GM23338 (cell line): ENCODE measurements around the gene XYLT1. TPM values are rescaled to one million over a fixed set of nuclear protein-coding genes. Genes with fewer than 3 reads are reported as not detected.

ENCODE experiments used
- ATAC-seq: fragments of 200-7000 bp; cut with Tn5 transposase; 3 replicates; pipeline ENCODE4 v1.9.1; 2020
- DNase-seq: peaks from one replicate; pipeline ENCODE4 v3.0.0-alpha.2; 2015; ENCODE audit warnings: low spot score
- H2AFZ ChIP-seq: fragments of 200-600 bp; sonication (generic); 2 replicates; pipeline ENCODE4 v1.8.0; 2016; ENCODE audit warnings: antibody characterized with exemption, mild to moderate bottlenecking, moderate library complexity
- H3F3A ChIP-seq: fragments of 200-600 bp; sonication (generic); replicated peaks from 2 replicates; pipeline ENCODE4 v1.8.0; 2017; ENCODE audit warnings: antibody characterized with exemption, mixed run types, low read depth
- H3K27ac ChIP-seq: fragments of 200-600 bp; sonication (generic); 2 replicates; pipeline ENCODE4 v1.6.1; 2016; ENCODE audit warnings: low read depth
- H3K27me3 ChIP-seq: fragments of 200-600 bp; sonication (generic); 2 replicates; pipeline ENCODE4 v1.8.0; 2016; ENCODE audit warnings: mild to moderate bottlenecking, mixed run types, moderate library complexity; ENCODE audit not compliant: insufficient read depth
- H3K36me3 ChIP-seq: fragments of 200-600 bp; sonication (generic); 2 replicates; pipeline ENCODE4 v1.8.0; 2016; ENCODE audit warnings: mild to moderate bottlenecking; ENCODE audit not compliant: insufficient read depth
- H3K4me1 ChIP-seq: fragments of 200-600 bp; sonication (generic); 2 replicates; pipeline ENCODE4 v1.8.0; 2016; ENCODE audit warnings: mild to moderate bottlenecking, moderate library complexity; ENCODE audit not compliant: insufficient read depth
- H3K4me2 ChIP-seq: fragments of 200-600 bp; sonication (generic); 2 replicates; pipeline ENCODE4 v1.7.1; 2017; ENCODE audit warnings: mixed run types
- H3K4me3 ChIP-seq: fragments of 200-600 bp; sonication (generic); 2 replicates; pipeline ENCODE4 v1.6.1; 2016; ENCODE audit warnings: mixed run types
- H3K79me2 ChIP-seq: fragments of 200-600 bp; sonication (generic); replicated peaks from 2 replicates; pipeline ENCODE4 v1.8.0; 2017; ENCODE audit warnings: mild to moderate bottlenecking; ENCODE audit not compliant: insufficient read depth
- H3K9me2 ChIP-seq: fragments of 200-600 bp; sonication (generic); 2 replicates; pipeline ENCODE4 v1.8.0; 2017; ENCODE audit not compliant: insufficient read depth
- H4K20me1 ChIP-seq: fragments of 200-600 bp; sonication (generic); replicated peaks from 2 replicates; pipeline ENCODE4 v1.8.0; 2017; ENCODE audit warnings: mild to moderate bottlenecking; ENCODE audit not compliant: insufficient read depth
- H3K27ac Mint-ChIP-seq: 2 replicates; pipeline ENCODE4 v1.8.0; 2020; ENCODE audit warnings: inconsistent platforms, mild to moderate bottlenecking, moderate library complexity, mixed read lengths
- H3K27me3 Mint-ChIP-seq: 3 replicates; pipeline ENCODE4 v1.8.0; 2022; ENCODE audit warnings: low read depth, mild to moderate bottlenecking, moderate library complexity, mixed read lengths, inconsistent platforms; ENCODE audit not compliant: insufficient read depth, poor library complexity
- H3K36me3 Mint-ChIP-seq: 3 replicates; pipeline ENCODE4 v1.8.0; 2021; ENCODE audit warnings: low read depth, mild to moderate bottlenecking, inconsistent platforms, moderate library complexity, mixed read lengths
- H3K4me1 Mint-ChIP-seq: 3 replicates; pipeline ENCODE4 v1.8.0; 2020; ENCODE audit warnings: mild to moderate bottlenecking, inconsistent platforms, mixed read lengths
- H3K4me3 Mint-ChIP-seq: 3 replicates; pipeline ENCODE4 v1.8.0; 2021; ENCODE audit warnings: moderate library complexity, mild to moderate bottlenecking, inconsistent platforms, mixed read lengths
- H3K9me3 Mint-ChIP-seq: 3 replicates; pipeline ENCODE4 v1.8.0; 2020; ENCODE audit warnings: moderate library complexity, mild to moderate bottlenecking, inconsistent platforms, mixed read lengths
- EZH2phosphoT487 ChIP-seq: fragments of 200-600 bp; sonication (generic); IDR thresholded peaks from one replicate; pipeline ENCODE4 v1.8.1; 2018; ENCODE audit warnings: antibody characterized with exemption; ENCODE audit not compliant: unreplicated experiment
- JUNB ChIP-seq: IDR thresholded peaks from one replicate; pipeline ENCODE4 v1.6.1; 2016; ENCODE audit warnings: antibody characterized with exemption; ENCODE audit not compliant: unreplicated experiment
- POLR2AphosphoS5 ChIP-seq: IDR thresholded peaks from 2 replicates; pipeline ENCODE4 v1.6.1; 2016; ENCODE audit warnings: antibody characterized with exemption, low read depth
- STAT1 ChIP-seq: IDR thresholded peaks from one replicate; pipeline ENCODE4 v1.6.1; 2016; ENCODE audit warnings: antibody characterized with exemption; ENCODE audit not compliant: unreplicated experiment
- ZNF114 ChIP-seq: fragments of 250-450 bp; sonication (Bioruptor Pico); IDR thresholded peaks from 2 replicates; pipeline ENCODE4 v1.5.0; 2020; ENCODE audit warnings: mild to moderate bottlenecking, moderate library complexity
- polyA plus RNA-seq: library from polyadenylated mRNA; unstranded; fragments of >200 nt; fragmentation: Nextera tagmentation; extraction: Ambion mirVana; gene quantifications from 2 replicates; pipeline ENCODE4 v1.2.1, GENCODE V29; 2016
- total RNA-seq: library from RNA; depleted of rRNA; stranded (reverse); fragments of >200 nt; shearing (Covaris generic); gene quantifications from 2 replicates; pipeline ENCODE4 v1.2.3, GENCODE V29; 2014
- TF ChIP-seq, protein P1 (sequence below), 2 experiments: fragments of 200-600 bp in 1 of 2; sonication (generic) in 1 of 2; conservative IDR thresholded peaks; 2 replicates each; pipeline versions ENCODE4 v1.5.1 to v1.6.1; 2016 to 2017; ENCODE audit warnings: antibody characterized with exemption in 2 of 2, low read depth in 2 of 2, mild to moderate bottlenecking in 2 of 2, moderate library complexity in 1 of 2
- TF ChIP-seq, protein P2 (sequence below): IDR thresholded peaks from one replicate; pipeline ENCODE4 v1.6.1; 2018; ENCODE audit warnings: antibody characterized with exemption; ENCODE audit not compliant: unreplicated experiment
- TF ChIP-seq, protein P3 (sequence below): IDR thresholded peaks from 2 replicates; pipeline ENCODE4 v1.6.1; 2016; ENCODE audit warnings: antibody characterized with exemption

XYLT1 gene
- total and polyA plus RNA-seq, 2 experiments from 2014 or later: 3.5 to 24.7 TPM

DNA sequence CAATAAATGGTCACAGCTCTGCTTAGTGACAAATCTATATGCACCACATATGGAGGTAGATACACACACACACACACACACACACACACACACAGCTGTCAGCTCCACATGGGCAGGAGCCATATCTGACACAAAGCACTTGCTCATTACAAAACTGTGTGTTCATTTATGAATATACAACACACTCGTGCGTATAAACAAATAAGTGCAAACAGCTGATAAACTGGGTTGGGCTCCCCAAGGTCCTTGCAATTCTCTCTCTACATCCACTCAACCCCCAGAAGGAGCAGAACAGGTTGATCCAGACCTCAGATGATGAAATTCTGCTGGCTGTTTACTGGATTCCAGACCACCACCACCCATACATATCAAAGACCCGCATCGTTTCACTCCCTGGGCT, 140.7 kb downstream of the XYLT1 start:
- TF ChIP-seq POLR2AphosphoS5 (no peak), JUNB (no peak)
- H3K36me3 ChIP-seq: no peaks in the 10 kb centered on the region
- no peaks in the 10 kb centered on the region for H3K27me3 ChIP-seq
- DNase-seq: no peak
- no peak overlapping the region for H3K27ac ChIP-seq
- H3K4me2 ChIP-seq: no peak overlapping the region
- Mint-ChIP-seq H3K9me3 (no peaks in the 10 kb centered on the region; the same call in 2 of the 3 replicates), H3K4me1 (peaks cover 5% of the 10 kb centered on the region; the same call in 1 of the 3 replicates), H3K27me3 (no peaks in the 10 kb centered on the region), H3K27ac (no peak overlapping the region), H3K4me3 (no peak overlapping the region), H3K36me3 (no peaks in the 10 kb centered on the region)
- H3K79me2 ChIP-seq: peaks cover 14% of the 10 kb centered on the region; the same call in 1 of the 2 replicates
- no peaks in the 10 kb centered on the region for H4K20me1 ChIP-seq
- no peaks in the 10 kb centered on the region for H3K4me1 ChIP-seq
- H3K4me3 ChIP-seq: no peak overlapping the region
- H3F3A ChIP-seq: no peaks in the 10 kb centered on the region
- no peaks in the 10 kb centered on the region for H3K9me2 ChIP-seq
- ATAC-seq: no peak
- H2AFZ ChIP-seq: no peak overlapping the region

DNA sequence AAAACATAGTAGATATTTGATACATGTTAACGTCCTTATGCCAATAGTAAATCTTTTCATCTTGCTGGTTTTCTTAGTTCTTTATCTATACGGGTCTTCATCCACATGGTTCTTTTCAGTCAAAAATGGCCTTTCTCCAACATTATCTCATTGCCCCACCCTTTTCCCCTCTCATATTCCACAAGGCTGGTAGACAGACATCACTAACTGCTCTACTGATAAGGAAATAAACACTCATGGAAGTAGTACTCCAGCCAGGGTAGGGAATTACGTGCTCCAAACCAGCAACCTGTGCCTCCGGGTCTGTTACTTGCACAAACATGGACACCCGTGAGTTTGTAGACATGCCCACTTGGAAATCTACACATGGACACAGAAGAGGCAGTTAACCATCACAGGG, 141.4 kb downstream of the XYLT1 start:
- no peaks in the 10 kb centered on the region for H3K27me3 ChIP-seq
- Mint-ChIP-seq H3K9me3 (no peaks in the 10 kb centered on the region; the same call in 2 of the 3 replicates), H3K27ac (no peak overlapping the region), H3K4me3 (no peak overlapping the region), H3K4me1 (peaks cover 5% of the 10 kb centered on the region; the same call in 1 of the 3 replicates), H3K36me3 (no peaks in the 10 kb centered on the region), H3K27me3 (no peaks in the 10 kb centered on the region)
- ATAC-seq: no peak
- H3K9me2 ChIP-seq: no peaks in the 10 kb centered on the region
- DNase-seq: no peak
- no peak for TF ChIP-seq ZNF114 (CRISPR knock-in tag)
- no peaks in the 10 kb centered on the region for H3K4me1 ChIP-seq
- H3K79me2 ChIP-seq: peaks cover 18% of the 10 kb centered on the region; the same call in 1 of the 2 replicates
- no peaks in the 10 kb centered on the region for H3K36me3 ChIP-seq
- no peak overlapping the region for H3K4me3 ChIP-seq
- H2AFZ ChIP-seq: no peak overlapping the region
- no peak overlapping the region for H3K4me2 ChIP-seq
- H3K27ac ChIP-seq: no peak overlapping the region
- no peaks in the 10 kb centered on the region for H3F3A ChIP-seq
- no peaks in the 10 kb centered on the region for H4K20me1 ChIP-seq

DNA sequence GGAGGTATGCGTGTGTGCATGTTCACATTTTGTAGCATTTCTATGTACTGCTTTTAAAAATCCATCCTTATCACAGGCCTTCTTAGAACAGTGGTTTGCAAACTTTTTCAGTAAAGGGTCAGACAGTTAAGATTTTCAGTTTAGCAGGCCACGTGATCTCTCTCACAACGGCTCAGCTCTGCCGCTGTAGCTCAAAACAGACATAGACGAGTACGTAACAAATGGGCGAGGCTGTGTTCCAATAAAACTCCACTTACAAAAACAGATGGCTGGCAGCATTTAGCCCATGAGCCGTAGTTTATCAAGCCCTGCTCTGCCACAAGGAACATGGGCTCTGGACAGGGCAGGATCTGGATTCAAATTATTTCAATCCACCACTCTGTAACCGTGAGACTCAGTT, 141.8 kb downstream of the XYLT1 start:
- Histone ChIP-seq H3K4me1 (no peaks in the 10 kb centered on the region), H3K4me3 (no peak overlapping the region), H3K27me3 (no peaks in the 10 kb centered on the region), H3K9me2 (no peaks in the 10 kb centered on the region), H3K4me2 (no peak overlapping the region), H4K20me1 (no peaks in the 10 kb centered on the region), H3K36me3 (no peaks in the 10 kb centered on the region), H2AFZ (no peak overlapping the region), H3K27ac (no peak overlapping the region), H3K79me2 (peaks cover 18% of the 10 kb centered on the region; the same call in 1 of the 2 replicates), H3F3A (no peaks in the 10 kb centered on the region)
- Mint-ChIP-seq H3K27ac (no peak overlapping the region), H3K36me3 (no peaks in the 10 kb centered on the region), H3K4me3 (no peak overlapping the region), H3K9me3 (no peaks in the 10 kb centered on the region; the same call in 2 of the 3 replicates), H3K4me1 (peaks cover 5% of the 10 kb centered on the region; the same call in 1 of the 3 replicates), H3K27me3 (peaks cover 2% of the 10 kb centered on the region)
- no peak for ATAC-seq
- no peak for DNase-seq
- no peak for TF ChIP-seq STAT1
- no peak for TF ChIP-seq EZH2phosphoT487
- TF ChIP-seq, protein P1, sequence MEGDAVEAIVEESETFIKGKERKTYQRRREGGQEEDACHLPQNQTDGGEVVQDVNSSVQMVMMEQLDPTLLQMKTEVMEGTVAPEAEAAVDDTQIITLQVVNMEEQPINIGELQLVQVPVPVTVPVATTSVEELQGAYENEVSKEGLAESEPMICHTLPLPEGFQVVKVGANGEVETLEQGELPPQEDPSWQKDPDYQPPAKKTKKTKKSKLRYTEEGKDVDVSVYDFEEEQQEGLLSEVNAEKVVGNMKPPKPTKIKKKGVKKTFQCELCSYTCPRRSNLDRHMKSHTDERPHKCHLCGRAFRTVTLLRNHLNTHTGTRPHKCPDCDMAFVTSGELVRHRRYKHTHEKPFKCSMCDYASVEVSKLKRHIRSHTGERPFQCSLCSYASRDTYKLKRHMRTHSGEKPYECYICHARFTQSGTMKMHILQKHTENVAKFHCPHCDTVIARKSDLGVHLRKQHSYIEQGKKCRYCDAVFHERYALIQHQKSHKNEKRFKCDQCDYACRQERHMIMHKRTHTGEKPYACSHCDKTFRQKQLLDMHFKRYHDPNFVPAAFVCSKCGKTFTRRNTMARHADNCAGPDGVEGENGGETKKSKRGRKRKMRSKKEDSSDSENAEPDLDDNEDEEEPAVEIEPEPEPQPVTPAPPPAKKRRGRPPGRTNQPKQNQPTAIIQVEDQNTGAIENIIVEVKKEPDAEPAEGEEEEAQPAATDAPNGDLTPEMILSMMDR (conservative IDR thresholded peaks at IDR 0.05; ENCODE audit: low read depth in 2 of 2): no peak
- TF ChIP-seq, protein P2, sequence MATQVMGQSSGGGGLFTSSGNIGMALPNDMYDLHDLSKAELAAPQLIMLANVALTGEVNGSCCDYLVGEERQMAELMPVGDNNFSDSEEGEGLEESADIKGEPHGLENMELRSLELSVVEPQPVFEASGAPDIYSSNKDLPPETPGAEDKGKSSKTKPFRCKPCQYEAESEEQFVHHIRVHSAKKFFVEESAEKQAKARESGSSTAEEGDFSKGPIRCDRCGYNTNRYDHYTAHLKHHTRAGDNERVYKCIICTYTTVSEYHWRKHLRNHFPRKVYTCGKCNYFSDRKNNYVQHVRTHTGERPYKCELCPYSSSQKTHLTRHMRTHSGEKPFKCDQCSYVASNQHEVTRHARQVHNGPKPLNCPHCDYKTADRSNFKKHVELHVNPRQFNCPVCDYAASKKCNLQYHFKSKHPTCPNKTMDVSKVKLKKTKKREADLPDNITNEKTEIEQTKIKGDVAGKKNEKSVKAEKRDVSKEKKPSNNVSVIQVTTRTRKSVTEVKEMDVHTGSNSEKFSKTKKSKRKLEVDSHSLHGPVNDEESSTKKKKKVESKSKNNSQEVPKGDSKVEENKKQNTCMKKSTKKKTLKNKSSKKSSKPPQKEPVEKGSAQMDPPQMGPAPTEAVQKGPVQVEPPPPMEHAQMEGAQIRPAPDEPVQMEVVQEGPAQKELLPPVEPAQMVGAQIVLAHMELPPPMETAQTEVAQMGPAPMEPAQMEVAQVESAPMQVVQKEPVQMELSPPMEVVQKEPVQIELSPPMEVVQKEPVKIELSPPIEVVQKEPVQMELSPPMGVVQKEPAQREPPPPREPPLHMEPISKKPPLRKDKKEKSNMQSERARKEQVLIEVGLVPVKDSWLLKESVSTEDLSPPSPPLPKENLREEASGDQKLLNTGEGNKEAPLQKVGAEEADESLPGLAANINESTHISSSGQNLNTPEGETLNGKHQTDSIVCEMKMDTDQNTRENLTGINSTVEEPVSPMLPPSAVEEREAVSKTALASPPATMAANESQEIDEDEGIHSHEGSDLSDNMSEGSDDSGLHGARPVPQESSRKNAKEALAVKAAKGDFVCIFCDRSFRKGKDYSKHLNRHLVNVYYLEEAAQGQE: no peak
- TF ChIP-seq, protein P3, sequence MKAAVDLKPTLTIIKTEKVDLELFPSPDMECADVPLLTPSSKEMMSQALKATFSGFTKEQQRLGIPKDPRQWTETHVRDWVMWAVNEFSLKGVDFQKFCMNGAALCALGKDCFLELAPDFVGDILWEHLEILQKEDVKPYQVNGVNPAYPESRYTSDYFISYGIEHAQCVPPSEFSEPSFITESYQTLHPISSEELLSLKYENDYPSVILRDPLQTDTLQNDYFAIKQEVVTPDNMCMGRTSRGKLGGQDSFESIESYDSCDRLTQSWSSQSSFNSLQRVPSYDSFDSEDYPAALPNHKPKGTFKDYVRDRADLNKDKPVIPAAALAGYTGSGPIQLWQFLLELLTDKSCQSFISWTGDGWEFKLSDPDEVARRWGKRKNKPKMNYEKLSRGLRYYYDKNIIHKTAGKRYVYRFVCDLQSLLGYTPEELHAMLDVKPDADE: no peak
